OCI-LY3 (cell line): ENCODE results near the gene CREB5.

ENCODE experiments used
- H2AFZ ChIP-seq: fragments of 200-600, 300-600 bp; shearing (Covaris generic); 2 replicates; pipeline ENCODE4 v1.6.0; 2014; ENCODE audit warnings: antibody characterized with exemption, low read depth, low read length
- H3K27ac ChIP-seq: fragments of 200-600, 300-600 bp; sonication (generic); 2 replicates; pipeline ENCODE4 v1.5.1; 2014; ENCODE audit warnings: mild to moderate bottlenecking, low read length, moderate library complexity, mixed read lengths
- H3K27me3 ChIP-seq: fragments of 200-600, 300-600 bp; sonication (generic); 2 replicates; pipeline ENCODE4 v1.6.1; 2014; ENCODE audit warnings: low read depth, low read length, mixed read lengths
- H3K36me3 ChIP-seq: fragments of 200-600, 300-600 bp; sonication (generic); replicated peaks from 2 replicates; pipeline ENCODE3; 2014; ENCODE audit warnings: low read depth, low read length, mixed read lengths
- H3K4me1 ChIP-seq: fragments of 300-600, 200-600 bp; sonication (generic); 2 replicates; pipeline ENCODE4 v1.6.1; 2014; ENCODE audit warnings: low read length, mixed read lengths
- H3K4me2 ChIP-seq: fragments of 200-600, 300-600 bp; sonication (generic); 2 replicates; pipeline ENCODE4 v1.6.1; 2014; ENCODE audit warnings: low read length, mixed read lengths
- H3K4me3 ChIP-seq: fragments of 300-600, 200-600 bp; sonication (generic); 2 replicates; pipeline ENCODE4 v1.5.1; 2014; ENCODE audit warnings: antibody characterized with exemption, mild to moderate bottlenecking, low read length, moderate library complexity
- H3K79me2 ChIP-seq: fragments of 300-600, 200-600 bp; shearing (Covaris generic); 2 replicates; pipeline ENCODE4 v1.6.1; 2014; ENCODE audit warnings: mild to moderate bottlenecking, low read length, mixed read lengths
- H3K9ac ChIP-seq: fragments of 300-600, 200-600 bp; shearing (Covaris generic); 2 replicates; pipeline ENCODE4 v1.6.0; 2014; ENCODE audit warnings: mild to moderate bottlenecking, low read length, moderate library complexity
- H3K9me3 ChIP-seq: fragments of 200-600, 300-600 bp; shearing (Covaris generic); 2 replicates; pipeline ENCODE4 v1.6.1; 2014; ENCODE audit warnings: low read length, mixed read lengths; ENCODE audit not compliant: insufficient read depth
- H4K20me1 ChIP-seq: fragments of 200-600, 300-600 bp; sonication (generic); 2 replicates; pipeline ENCODE4 v1.6.1; 2016; ENCODE audit warnings: low read length, mixed read lengths; ENCODE audit not compliant: insufficient read depth
- CTCF ChIP-seq: fragments of 200-600, 300-600 bp; sonication (generic); IDR thresholded peaks from 2 replicates; pipeline ENCODE4 v1.5.1; 2014; ENCODE audit warnings: antibody characterized with exemption, low read length, low read depth
- EZH2phosphoT487 ChIP-seq: fragments of 200-600 bp; shearing (Covaris generic); IDR thresholded peaks from 2 replicates; pipeline ENCODE4 v1.6.1; 2018; ENCODE audit warnings: antibody characterized with exemption, mixed run types, low read depth

Gene CREB5

GRCh38 chr7:28798274-28798673 lies 386.0 kb downstream of the CREB5 start:
- no peaks in the 10 kb centered on the region for H3K27me3 ChIP-seq
- TF ChIP-seq EZH2phosphoT487 (no peak), CTCF (no peak)
- H3K4me2 ChIP-seq: no peak overlapping the region
- H4K20me1 ChIP-seq: no peaks in the 10 kb centered on the region
- peaks cover 2% of the 10 kb centered on the region for H3K4me1 ChIP-seq
- H3K27ac ChIP-seq: no peak overlapping the region
- no peaks in the 10 kb centered on the region for H3K79me2 ChIP-seq
- H3K4me3 ChIP-seq: no peak overlapping the region
- H3K36me3 ChIP-seq: no peaks in the 10 kb centered on the region
- H3K9ac ChIP-seq: no peak overlapping the region
- H3K9me3 ChIP-seq: no peaks in the 10 kb centered on the region
- H2AFZ ChIP-seq: no peak overlapping the region

GRCh38 chr7:28799619-28800018 lies 387.3 kb downstream of the CREB5 start:
- TF ChIP-seq EZH2phosphoT487 (no peak), CTCF (no peak)
- Histone ChIP-seq H3K4me2 (no peak overlapping the region), H3K4me3 (no peak overlapping the region), H3K36me3 (no peaks in the 10 kb centered on the region), H2AFZ (no peak overlapping the region), H4K20me1 (no peaks in the 10 kb centered on the region), H3K9ac (no peak overlapping the region), H3K27ac (no peak overlapping the region), H3K79me2 (no peaks in the 10 kb centered on the region), H3K27me3 (no peaks in the 10 kb centered on the region), H3K4me1 (no peaks in the 10 kb centered on the region), H3K9me3 (no peaks in the 10 kb centered on the region)

- H3K36me3 ChIP-seq: no peaks in the 10 kb centered on the region
- H3K79me2 ChIP-seq: no peaks in the 10 kb centered on the region
- no peak overlapping the region for H3K4me2 ChIP-seq
- no peaks in the 10 kb centered on the region for H3K4me1 ChIP-seq
- H3K27ac ChIP-seq: no peak overlapping the region
- no peaks in the 10 kb centered on the region for H3K9me3 ChIP-seq
- H3K27me3 ChIP-seq: no peaks in the 10 kb centered on the region
- no peaks in the 10 kb centered on the region for H4K20me1 ChIP-seq
- no peak overlapping the region for H3K4me3 ChIP-seq
- TF ChIP-seq CTCF: no peak
- no peak for TF ChIP-seq EZH2phosphoT487
- H2AFZ ChIP-seq: no peak overlapping the region
- H3K9ac ChIP-seq: no peak overlapping the region
Measured at GRCh38 chr7:28800150-28800549, 387.8 kb downstream of the CREB5 start.

GRCh38 chr7:28802450-28802849 lies 390.1 kb downstream of the CREB5 start:
- Histone ChIP-seq H3K79me2 (no peaks in the 10 kb centered on the region), H3K4me3 (no peak overlapping the region), H4K20me1 (no peaks in the 10 kb centered on the region), H3K4me2 (no peak overlapping the region), H3K9me3 (no peaks in the 10 kb centered on the region), H3K36me3 (no peaks in the 10 kb centered on the region), H3K4me1 (no peaks in the 10 kb centered on the region), H3K27me3 (no peaks in the 10 kb centered on the region), H3K9ac (no peak overlapping the region), H2AFZ (no peak overlapping the region), H3K27ac (no peak overlapping the region)
- TF ChIP-seq CTCF: no peak
- no peak for TF ChIP-seq EZH2phosphoT487
